IPS-NIHi7 (cell line): ENCODE measurements around the gene TTC19.

ENCODE experiments used
- DNase-seq: peaks from one replicate; pipeline ENCODE4 v3.0.0; 2012; ENCODE audit warnings: mixed read lengths; ENCODE audit errors: extremely low spot score

Gene TTC19, protein sequence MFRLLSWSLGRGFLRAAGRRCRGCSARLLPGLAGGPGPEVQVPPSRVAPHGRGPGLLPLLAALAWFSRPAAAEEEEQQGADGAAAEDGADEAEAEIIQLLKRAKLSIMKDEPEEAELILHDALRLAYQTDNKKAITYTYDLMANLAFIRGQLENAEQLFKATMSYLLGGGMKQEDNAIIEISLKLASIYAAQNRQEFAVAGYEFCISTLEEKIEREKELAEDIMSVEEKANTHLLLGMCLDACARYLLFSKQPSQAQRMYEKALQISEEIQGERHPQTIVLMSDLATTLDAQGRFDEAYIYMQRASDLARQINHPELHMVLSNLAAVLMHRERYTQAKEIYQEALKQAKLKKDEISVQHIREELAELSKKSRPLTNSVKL

GRCh38 chr17:15999141-15999973 is at the start of gene TTC19, which contains the start of gene ZSWIM7:
Gene TTC19 (plus strand): TSS chr17:15999824. CDS start chr17:15999849, 25 bp downstream.
Gene ZSWIM7 (minus strand): TSS chr17:15999704. CDS start chr17:15999594, 110 bp downstream.
- DNase-seq = peak; percentile 98

DNA sequence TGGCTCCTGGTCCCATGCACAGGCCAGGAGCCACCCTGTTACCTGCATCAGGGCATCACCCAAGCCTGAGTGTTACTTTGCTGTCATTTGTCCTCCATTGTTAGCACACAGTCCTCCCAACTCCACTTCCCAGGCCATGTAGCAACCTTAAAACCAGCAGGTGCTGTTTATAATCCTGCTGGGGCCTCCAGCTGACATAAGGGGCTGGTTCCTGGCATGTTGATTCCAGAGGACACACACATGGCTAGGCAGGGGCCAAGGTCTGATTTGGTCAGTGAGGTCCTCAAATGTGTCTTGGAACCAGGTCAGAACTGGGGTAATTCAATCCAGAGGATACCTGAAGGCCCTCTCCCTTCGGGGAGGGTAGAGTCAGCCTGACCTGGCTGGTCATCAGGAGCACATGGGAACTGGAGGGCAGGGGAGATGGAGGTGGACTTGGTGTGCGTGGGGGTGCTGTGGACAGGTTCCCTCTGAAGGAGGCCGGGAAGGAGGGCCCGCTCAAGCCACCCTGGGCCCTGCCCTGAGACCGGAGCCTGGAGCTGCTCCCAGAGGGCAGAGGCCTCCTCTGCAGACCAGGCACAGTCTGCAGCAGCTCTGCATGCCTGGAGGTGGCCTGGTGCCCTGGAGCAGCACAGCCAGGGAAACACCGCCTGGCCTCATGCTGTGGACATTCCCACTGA is 48.1 kb upstream of the TTC19 start:
- no peak for DNase-seq

- no peak for DNase-seq
These were observed 47.5 kb upstream of the TTC19 start for GRCh38 chr17:15952048-15952532.

GRCh38 chr17:15952916-15953790 is 46.5 kb upstream of the TTC19 start:
- DNase-seq = no peak

DNA sequence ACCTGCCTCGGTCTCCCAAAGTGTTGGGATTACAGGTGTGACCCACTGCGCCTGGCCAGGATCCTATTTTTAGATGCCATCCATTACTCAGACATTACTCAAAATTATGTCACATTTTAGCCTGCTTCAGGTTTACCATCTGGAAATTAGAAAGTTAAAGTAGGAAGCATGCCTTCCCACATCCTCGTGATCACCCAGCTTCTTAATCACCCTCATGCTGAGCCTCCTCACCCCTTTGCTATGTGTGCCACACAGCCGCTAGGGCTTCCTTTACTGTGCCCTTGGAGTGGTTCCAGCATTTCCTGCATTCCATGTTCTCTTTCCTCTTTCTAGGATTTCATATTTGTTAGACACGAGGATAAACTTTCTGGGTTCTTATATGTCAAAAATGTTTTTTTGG is 45.4 kb upstream of the TTC19 start:
- DNase-seq = no peak

DNA sequence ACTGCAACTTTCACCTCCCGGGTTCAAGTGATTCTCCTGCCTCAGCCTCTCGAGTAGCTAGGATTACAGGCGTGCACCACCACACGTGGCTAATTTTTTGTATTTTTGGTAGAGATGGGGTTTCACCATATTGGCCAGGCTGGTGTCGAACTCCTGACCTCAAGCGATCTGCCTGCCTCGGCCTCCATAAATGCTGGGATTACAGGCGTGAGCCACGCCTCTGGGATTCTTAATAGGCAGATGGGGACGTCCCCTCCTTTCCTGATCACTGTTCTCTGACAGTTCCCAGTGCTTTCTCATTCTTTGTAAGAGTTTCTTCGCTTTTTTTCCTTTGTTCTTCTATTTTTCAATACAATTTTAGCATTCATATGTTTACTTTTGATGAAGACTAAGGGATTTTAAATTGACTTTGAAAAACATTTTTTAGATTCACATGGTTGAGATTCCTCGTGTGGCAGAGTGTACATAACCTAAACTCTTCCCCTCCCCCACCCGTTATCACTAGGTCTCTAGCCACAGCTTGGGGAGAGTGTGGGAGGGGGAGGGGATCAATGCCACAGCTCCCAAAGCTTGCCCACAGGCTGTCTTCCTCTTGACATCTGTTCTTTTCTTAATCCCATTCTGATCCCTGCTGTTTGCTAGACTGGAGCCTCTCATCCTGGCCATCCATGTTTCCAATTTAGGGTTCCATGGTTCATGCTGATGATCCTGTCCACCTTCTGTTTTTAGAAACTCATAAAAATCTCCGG is 43.7 kb upstream of the TTC19 start:
- peak; percentile 32 for DNase-seq

DNA sequence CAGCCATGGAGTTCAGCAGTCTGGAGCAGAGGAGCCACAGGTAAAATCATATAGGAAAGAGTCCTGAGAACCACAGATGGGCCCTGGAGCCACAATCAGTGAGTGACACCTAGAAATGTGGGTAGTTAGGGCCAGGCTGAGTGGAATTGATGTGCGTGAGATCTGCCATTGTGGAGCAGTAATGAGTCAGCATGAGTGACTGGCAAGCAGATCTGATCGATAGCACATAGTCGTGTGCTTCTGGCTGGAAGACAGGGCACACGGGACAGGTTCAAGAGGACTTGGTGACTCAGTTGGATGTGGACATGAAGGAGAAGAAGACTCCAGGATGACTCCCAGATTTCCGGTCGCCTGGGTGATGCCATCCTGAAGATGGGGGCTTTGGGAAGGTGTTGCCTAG is 42.4 kb upstream of the TTC19 start:
- no peak for DNase-seq

DNA sequence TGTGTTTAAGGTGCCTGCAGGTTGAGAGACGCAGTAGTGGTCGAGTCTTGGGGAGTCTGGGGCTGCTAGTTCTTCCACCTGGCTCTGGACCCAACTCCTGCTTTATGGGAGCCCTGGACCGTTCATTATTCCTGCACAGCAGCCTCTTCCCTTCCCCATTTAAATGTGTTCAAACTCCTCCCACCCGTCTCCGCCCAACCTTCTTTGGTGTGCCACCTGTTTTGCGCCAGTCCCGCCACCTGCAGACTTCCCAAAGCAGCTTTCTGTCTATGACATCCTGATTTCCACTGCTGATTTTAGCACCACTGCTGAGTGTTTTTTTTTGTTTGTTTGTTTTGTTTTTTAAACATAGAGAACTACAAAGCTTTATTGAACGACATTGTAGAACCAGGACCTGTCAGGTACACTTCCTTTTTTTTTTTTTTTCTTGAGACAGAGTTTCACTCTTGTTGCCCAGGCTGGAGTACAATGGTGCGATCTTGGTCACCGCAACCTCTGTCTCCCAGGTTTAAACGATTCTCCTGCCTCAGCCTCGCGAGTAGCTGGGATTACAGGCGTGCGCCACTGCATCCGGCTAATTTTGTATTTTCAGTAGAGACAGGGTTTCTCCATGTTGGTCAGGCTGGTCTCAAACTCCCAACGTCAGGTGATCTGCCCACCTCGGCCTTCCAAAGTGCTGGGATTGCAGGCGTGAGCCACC is 41.9 kb upstream of the TTC19 start:
- DNase-seq = no peak

DNA sequence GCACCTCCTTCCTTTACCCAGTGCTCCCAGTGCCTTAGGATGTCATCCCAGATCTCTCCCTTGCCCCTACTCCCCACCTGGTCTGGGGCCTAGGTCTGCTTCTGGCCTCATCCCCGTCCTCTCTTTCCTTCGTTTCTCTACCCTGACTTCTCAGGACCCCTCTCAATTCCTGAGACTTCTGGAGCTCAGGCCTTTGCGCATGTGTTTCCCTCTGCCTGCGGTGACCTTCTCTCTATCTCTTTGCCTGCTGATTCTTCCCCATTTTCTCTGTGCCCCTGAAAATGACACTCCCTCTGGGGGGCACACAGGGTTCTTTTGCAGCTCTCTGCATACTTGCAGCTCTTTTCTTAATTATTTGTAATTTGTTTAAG is 41.2 kb upstream of the TTC19 start:
- no peak for DNase-seq

DNA sequence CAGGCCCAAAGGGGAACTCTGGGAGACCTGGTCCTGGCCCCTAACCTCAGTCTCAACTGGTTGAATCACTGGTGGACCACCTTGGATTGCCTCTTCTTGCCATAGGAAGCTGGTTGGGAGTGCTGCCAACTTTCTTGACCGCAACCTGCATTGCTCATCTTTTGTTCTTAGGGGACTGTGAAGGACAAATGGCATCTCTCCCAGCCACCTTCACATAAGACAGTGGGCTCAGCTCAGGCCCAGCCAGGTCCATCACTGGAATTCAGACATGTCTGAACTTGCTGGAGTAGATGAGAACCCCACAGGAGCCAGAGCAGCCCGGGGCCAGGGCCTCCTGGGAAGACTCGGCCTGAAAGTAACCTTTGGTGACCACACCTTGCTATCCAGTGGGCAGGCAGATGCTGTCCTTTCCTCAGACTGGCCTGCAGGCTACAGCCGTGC is 35.9 kb upstream of the TTC19 start:
- no peak for DNase-seq

GRCh38 chr17:15965528-15965927 is 34.1 kb upstream of the TTC19 start:
- DNase-seq = no peak

DNA sequence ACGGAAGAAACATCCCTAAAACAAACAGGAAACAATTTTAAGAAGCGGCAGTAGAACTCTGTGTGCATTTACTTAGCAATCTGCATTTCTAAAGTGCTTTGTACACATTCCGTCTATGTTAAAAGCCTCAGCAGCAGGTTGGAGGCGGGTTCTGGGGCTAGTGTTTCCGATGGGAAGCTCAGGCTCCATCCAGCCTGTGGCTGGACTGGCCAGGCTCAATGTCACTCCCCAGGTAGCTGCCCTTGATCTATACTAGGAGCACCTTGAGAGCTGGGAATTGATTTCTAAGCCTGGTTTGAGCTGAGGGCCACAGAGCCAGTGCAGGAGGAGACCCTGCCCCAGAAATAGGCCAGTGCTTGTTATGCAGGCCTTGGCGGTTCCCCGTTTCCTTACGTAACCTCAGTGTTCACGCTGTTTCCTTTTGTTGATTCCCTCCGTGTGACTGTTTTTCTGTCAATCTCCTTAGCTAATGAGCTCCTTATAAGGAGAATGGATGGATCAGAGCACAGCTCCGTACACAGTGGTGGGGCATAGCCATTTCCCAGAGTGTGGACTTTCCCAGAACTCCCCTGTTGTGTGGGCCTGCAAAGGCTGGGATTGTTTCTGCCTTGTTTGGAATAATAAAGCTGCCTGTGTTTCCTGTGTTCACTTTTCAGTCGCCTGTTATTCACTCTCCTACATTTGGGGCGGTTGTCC is 33.3 kb upstream of the TTC19 start:
- peak; percentile 70 for DNase-seq

- DNase-seq = peak; percentile 56
These were observed 32.8 kb upstream of the TTC19 start for GRCh38 chr17:15966879-15967248.

- no peak for DNase-seq
These were observed 31.8 kb upstream of the TTC19 start for GRCh38 chr17:15967706-15968399.

- no peak for DNase-seq
These were observed 30.2 kb upstream of the TTC19 start for GRCh38 chr17:15969463-15969862.

DNA sequence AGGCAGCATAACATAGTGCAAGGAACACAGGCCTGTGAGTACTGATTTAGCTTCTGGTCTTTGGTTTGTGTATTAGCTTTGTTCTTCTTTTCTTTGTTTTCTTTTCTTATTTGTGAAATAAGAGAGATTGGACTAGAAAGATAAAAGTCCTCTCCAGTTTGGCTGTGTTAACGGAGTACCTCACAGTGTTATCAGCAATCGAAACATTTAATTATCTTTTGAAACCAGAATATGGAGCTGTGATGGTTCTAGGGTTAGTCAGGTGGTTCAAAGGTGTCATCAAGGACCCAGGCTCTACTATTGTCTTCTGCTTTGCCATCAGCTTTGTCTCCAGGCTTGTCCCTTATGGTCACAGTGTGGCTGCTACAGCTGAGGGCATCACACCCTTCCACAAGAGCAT is 29.1 kb upstream of the TTC19 start:
- no peak for DNase-seq

DNA sequence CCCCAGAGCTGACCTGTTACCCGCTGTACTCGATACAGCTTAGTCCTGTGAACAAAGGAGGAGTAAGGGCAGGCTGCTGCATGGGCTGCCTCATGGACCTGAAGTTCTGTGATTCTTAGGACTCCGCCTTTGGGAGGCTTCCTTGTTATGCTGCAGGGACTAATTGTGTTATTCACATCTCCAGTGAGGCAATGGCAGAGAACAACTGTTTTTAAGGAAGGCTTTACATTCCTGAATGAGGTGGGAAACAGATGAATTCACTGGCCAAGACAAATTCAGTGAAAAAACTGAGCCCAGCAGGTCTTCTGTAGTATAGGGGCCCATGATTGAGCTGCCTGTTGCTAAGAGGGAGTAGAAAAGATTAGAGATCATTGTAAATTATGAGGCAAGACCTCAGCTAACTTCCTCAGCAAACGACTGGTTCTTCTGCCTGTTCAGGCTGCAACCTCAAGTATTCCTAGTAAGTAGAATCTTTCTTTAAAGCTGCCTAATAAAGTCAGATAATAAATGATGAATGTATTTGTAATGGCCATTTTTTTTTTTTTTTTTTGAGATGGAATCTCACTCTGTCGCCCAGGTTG is 28.4 kb upstream of the TTC19 start:
- DNase-seq = no peak

DNA sequence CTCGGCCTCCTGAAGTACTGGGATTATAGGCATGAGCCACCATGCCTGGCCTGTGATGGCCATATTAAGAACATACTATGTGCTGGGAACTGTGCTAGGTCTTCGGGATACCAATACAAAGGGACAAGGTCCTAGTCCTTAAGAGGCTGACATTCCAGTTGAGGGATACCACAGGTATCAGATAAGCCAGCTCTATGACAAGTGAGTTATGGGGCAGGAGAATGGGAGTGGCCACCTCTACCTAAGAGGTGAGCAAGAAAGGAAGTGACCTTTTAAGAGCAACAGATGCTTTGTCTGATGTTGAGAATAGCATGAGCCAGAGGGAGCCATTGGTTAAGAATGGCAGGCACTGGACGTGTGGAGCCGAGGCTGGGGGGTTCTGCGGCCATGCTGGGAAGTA is 27.7 kb upstream of the TTC19 start:
- no peak for DNase-seq
